ENCODE results near the gene LRGUK. TPM values are rescaled to one million over a fixed set of nuclear protein-coding genes. Genes with fewer than 3 reads are reported as not detected.

Gene LRGUK
- total RNA-seq, 1 experiment from 2014 or later = 1.9 TPM

- peak; percentile 81 for ATAC-seq
- ChIA-PET POLR2A (no interaction called here), CTCF (no interaction called here)
- peaks cover 35% of the 10 kb centered on the region for H3K4me1 Mint-ChIP-seq
- H3K27ac Mint-ChIP-seq = peak overlapping the region; percentile 24
- H3K4me3 Mint-ChIP-seq = no peak overlapping the region; the same call in 1 of the 2 replicates
- H3K9me3 Mint-ChIP-seq = peaks cover 24% of the 10 kb centered on the region
- H3K36me3 Mint-ChIP-seq = peaks cover 10% of the 10 kb centered on the region; the same call in 1 of the 2 replicates
- no peak for TF ChIP-seq FOXP4 (CRISPR knock-in tag; IDR thresholded peaks at IDR 0.05)
- no peak for TF ChIP-seq ATF2 (CRISPR knock-in tag; IDR thresholded peaks at IDR 0.05; ENCODE audit: borderline replicate concordance, low read depth)
- TF ChIP-seq E2F4 (CRISPR knock-in tag; IDR thresholded peaks at IDR 0.05; ENCODE audit: borderline replicate concordance, low read depth) = no peak
- TF ChIP-seq TEAD1 (CRISPR knock-in tag; IDR thresholded peaks at IDR 0.05) = no peak
- TF ChIP-seq CREB1 (CRISPR knock-in tag; IDR thresholded peaks at IDR 0.05) = no peak
- TF ChIP-seq ESRRA (CRISPR knock-in tag; IDR thresholded peaks at IDR 0.05; ENCODE audit: borderline replicate concordance) = no peak
- no peak for TF ChIP-seq JAZF1 (CRISPR knock-in tag; IDR thresholded peaks at IDR 0.05)
- TF ChIP-seq ZNF121 (CRISPR knock-in tag; IDR thresholded peaks at IDR 0.05) = no peak
- TF ChIP-seq PREB (CRISPR knock-in tag; IDR thresholded peaks at IDR 0.05; ENCODE audit: borderline replicate concordance) = no peak
- TF ChIP-seq STAT6 (CRISPR knock-in tag; conservative IDR thresholded peaks at IDR 0.05; ENCODE audit: low read depth) = no peak
- no peak for TF ChIP-seq FOXJ3 (CRISPR knock-in tag; IDR thresholded peaks at IDR 0.05; ENCODE audit: borderline replicate concordance)
- TF ChIP-seq MLX (CRISPR knock-in tag; IDR thresholded peaks at IDR 0.05) = no peak
- no peak for TF ChIP-seq USF1 (CRISPR knock-in tag; IDR thresholded peaks at IDR 0.05)
- DNase-seq (ENCODE audit: low spot score) = no peak
- no peaks in the 10 kb centered on the region; the same call in 1 of the 2 replicates for H3K27me3 Mint-ChIP-seq (ENCODE audit: low read depth)
These were observed 13.5 kb upstream of the LRGUK start for GRCh38 chr7:134113655-134114054.

- CTCF ChIA-PET = no interaction called here
These were observed 12.1 kb upstream of the LRGUK start for GRCh38 chr7:134114992-134115391.

More at GRCh38 chr7:134114992-134115391, 12.1 kb upstream of the LRGUK start:
- no peak overlapping the region for H3K4me3 Mint-ChIP-seq
- ATAC-seq (no peak), DNase-seq (ENCODE audit: low spot score) (no peak)
- POLR2A ChIA-PET = no interaction called here
- H3K36me3 Mint-ChIP-seq = peaks cover 10% of the 10 kb centered on the region; the same call in 1 of the 2 replicates
- H3K9me3 Mint-ChIP-seq = peaks cover 33% of the 10 kb centered on the region
- peaks cover 35% of the 10 kb centered on the region for H3K4me1 Mint-ChIP-seq
- H3K27ac Mint-ChIP-seq = peak overlapping the region; percentile 56; the same call in 1 of the 2 replicates
- no peak for TF ChIP-seq ZNF532 (CRISPR knock-in tag; IDR thresholded peaks at IDR 0.05; ENCODE audit: borderline replicate concordance)
- H3K27me3 Mint-ChIP-seq (ENCODE audit: low read depth) = no peaks in the 10 kb centered on the region; the same call in 1 of the 2 replicates
